ENCODE results near the gene TMEM120B.

DNA sequence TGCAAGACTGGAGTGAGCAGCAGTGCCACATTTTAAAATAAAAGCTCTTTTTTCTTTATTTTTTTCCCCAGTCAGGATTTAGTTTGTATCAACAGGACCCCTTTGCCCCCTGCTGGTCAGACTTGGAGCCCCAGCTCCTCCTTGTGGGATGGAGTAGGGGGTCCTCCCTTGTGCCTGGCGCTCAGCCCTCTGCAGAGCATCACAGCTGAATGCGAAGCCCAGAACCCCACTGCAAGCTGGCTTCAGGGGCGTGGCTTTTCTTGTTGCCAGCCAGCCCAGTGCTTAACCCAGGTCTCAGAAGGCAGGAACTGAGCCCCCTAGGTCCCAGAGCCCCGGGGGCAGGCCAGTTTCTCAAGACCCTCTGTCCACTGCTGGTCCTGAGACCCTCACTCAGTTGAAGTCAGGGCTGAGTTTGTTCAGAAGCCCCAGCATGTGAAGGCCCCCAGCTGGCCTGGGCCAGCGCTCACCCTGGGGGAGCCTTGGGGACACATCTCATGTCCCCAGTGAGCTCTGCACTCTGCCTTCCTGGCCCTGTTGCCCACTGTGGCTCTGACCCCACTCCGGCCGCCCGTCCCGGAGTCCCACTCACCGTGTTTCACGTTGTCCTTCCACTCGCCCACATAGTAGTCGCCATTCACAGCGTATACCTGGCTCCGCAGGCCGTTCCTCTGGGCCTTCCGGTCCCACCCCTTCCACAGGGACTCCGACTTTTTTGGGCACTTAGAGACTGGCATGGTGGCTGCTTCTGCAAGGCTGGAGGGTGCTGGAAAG lies 43.6 kb upstream of the TMEM120B start:
- TF ChIP-seq CTCF (IDR thresholded peaks at IDR 0.05 in 4 of 5, conservative IDR thresholded peaks at IDR 0.05 in 1 of 5) (peak; percentile 25 to 66 (median 63)), POLR2A (IDR thresholded peaks at IDR 0.05) (no peak)

All from gastrocnemius medialis (tissue), 4 donors.